ENCODE measurements around the gene BAD. TPM values are rescaled to one million over a fixed set of nuclear protein-coding genes. Genes with fewer than 3 reads are reported as not detected.

Gene BAD
- total RNA-seq, 2 donors from 2014 or later: 140 to 161 TPM

DNA sequence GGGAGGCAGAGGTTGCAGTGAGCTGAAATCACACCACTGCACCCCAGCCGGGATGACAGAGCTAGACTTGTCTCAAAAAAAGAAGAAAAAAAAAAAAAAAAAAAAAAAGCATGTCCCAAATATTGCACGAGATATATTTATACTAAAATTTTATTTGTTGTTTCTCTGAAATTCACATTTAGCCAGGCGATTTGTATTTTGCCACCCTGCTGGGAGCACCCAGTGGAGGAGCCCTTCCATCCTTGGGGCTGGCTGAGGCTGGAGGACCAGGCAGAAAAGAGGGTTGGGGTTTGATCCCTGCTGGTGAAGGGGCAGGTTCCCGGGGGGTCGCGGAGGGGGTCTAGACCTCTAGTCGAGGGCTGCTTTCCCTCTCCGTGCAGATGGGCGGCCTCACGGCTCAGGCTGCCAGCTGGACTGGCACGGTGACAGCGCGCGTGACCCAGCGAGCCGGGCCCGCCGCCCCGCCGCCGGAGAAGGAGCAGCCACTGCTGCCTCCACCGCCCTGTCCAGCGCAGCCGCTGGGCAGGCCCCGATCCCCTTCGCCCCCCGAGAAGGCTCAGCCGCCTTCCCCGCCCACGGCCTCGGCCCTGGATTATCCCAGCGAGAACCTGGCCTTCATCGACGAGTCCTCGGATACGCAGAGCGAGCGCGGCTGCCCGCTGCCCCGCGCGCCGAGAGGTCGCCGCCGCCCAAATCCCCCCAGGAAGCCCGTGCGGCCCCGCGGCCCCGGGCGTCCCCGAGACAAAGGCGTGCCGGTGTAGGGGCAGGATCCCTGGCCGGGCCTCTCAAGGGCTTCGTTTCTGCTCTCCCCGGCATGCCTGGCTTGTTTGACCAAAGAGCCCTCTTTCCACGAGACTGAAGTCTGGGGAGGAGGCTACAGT is 14.7 kb upstream of the BAD start:
- WGBS: 5% methylated on average over 42 of the region's 60 CpGs

DNA sequence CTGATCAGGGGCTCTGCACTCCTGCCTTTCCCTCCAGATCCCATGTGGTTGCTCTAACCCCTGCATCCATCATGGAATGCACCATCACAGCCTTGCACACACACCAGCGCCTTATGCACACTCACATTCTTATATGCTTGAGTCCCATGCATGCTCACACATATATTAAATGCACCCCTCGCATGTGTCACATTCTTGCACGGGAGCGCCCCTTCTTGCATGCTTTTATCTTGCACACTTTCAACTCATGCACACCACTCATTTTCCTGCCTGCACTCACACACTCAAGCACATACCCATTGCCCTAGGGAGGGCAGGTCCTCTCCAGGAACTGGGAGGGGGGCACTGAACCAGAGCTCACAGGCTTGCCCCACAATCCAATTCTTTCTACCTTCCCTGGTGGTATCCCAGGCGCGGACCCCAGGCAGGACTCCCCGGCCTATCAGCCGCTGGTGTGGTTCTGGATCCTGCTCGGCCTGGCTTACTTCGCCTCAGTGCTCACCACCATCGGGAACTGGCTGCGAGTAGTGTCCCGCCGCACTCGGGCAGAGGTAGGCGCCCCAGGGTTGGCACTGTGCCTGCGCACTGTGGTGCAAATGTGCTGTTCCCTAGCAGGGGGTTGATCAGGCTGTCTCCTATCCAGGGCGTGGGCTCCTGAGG is 13.4 kb upstream of the BAD start:
- H3K9me3 ChIP-seq: no peaks in the 10 kb centered on the region
- no peak overlapping the region for H3K27ac ChIP-seq
- H3K36me3 ChIP-seq: no peaks in the 10 kb centered on the region
- peaks cover 5% of the 10 kb centered on the region for H3K27me3 ChIP-seq (replicated peaks; ENCODE audit: insufficient read depth)
- TF ChIP-seq POLR2A (IDR thresholded peaks at IDR 0.05) (no peak), POLR2AphosphoS5 (IDR thresholded peaks at IDR 0.05) (no peak)
- TF ChIP-seq, protein P1, sequence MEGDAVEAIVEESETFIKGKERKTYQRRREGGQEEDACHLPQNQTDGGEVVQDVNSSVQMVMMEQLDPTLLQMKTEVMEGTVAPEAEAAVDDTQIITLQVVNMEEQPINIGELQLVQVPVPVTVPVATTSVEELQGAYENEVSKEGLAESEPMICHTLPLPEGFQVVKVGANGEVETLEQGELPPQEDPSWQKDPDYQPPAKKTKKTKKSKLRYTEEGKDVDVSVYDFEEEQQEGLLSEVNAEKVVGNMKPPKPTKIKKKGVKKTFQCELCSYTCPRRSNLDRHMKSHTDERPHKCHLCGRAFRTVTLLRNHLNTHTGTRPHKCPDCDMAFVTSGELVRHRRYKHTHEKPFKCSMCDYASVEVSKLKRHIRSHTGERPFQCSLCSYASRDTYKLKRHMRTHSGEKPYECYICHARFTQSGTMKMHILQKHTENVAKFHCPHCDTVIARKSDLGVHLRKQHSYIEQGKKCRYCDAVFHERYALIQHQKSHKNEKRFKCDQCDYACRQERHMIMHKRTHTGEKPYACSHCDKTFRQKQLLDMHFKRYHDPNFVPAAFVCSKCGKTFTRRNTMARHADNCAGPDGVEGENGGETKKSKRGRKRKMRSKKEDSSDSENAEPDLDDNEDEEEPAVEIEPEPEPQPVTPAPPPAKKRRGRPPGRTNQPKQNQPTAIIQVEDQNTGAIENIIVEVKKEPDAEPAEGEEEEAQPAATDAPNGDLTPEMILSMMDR (IDR thresholded peaks at IDR 0.05): no peak
- H3K4me3 ChIP-seq: no peak overlapping the region
- 63% methylated on average over 18 of the region's 18 CpGs for WGBS
- intact Hi-C loops (cut with DNase I): no loop called here
- peaks cover 15% of the 10 kb centered on the region for H3K4me1 ChIP-seq (replicated peaks)
- DNase-seq (ENCODE audit: low spot score): no peak

More for the DNA sequence above, 14.7 kb upstream of the BAD start:
- Histone ChIP-seq H3K4me3 (peak overlapping the region; percentile 12 to 27), H3K4me1 (replicated peaks) (peaks cover 15% of the 10 kb centered on the region), H3K27ac (no peak overlapping the region), H3K27me3 (replicated peaks; ENCODE audit: insufficient read depth) (peaks cover 5% of the 10 kb centered on the region), H3K36me3 (no peaks in the 10 kb centered on the region), H3K9me3 (no peaks in the 10 kb centered on the region)
- intact Hi-C loops (cut with DNase I): no loop called here
- DNase-seq (ENCODE audit: low spot score): no peak
- TF ChIP-seq POLR2A (IDR thresholded peaks at IDR 0.05): no peak
- TF ChIP-seq POLR2AphosphoS5 (IDR thresholded peaks at IDR 0.05): peak; percentile 10
- TF ChIP-seq, protein P1 (IDR thresholded peaks at IDR 0.05): peak in 1 of 4 experiments; percentile 12

DNA sequence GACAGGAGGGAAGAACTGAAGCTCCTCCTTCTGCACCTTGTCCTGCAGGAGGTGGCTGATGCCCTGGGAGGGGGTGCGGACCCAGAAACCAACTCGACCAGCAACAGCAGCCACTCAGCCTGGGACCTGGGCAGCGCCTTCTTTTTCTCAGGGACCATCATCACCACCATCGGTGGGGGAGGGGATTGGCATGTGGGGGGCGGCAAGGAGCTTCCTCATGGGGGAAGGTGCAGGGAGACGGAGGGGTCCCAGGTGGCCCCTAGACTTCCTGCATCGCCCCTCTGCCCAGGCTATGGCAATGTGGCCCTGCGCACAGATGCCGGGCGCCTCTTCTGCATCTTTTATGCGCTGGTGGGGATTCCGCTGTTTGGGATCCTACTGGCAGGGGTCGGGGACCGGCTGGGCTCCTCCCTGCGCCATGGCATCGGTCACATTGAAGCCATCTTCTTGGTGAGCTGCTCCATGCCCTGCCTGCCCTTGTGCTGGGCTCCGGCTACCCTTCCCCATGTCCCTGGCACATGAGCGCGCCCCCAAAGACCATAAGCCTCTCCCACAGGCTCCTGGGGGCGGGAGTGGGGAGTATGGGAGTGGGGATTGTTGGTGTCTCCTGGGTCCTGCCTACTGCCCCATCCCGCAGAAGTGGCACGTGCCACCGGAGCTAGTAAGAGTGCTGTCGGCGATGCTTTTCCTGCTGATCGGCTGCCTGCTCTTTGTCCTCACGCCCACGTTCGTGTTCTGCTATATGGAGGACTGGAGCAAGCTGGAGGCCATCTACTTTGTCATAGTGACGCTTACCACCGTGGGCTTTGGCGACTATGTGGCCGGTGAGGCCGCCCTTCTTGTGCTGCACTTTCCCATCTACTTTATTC is 12.6 kb upstream of the BAD start:
- DNase-seq (ENCODE audit: low spot score): no peak
- TF ChIP-seq, protein P1 (IDR thresholded peaks at IDR 0.05): no peak
- TF ChIP-seq POLR2AphosphoS5 (IDR thresholded peaks at IDR 0.05) (no peak), POLR2A (IDR thresholded peaks at IDR 0.05) (no peak)
- Histone ChIP-seq H3K4me3 (no peak overlapping the region), H3K27ac (no peak overlapping the region), H3K27me3 (replicated peaks; ENCODE audit: insufficient read depth) (peaks cover 9% of the 10 kb centered on the region), H3K9me3 (no peaks in the 10 kb centered on the region), H3K36me3 (no peaks in the 10 kb centered on the region), H3K4me1 (replicated peaks) (peaks cover 18% of the 10 kb centered on the region)
- 28% methylated on average over 33 of the region's 34 CpGs for WGBS
- intact Hi-C loops (cut with DNase I): no loop called here

DNA sequence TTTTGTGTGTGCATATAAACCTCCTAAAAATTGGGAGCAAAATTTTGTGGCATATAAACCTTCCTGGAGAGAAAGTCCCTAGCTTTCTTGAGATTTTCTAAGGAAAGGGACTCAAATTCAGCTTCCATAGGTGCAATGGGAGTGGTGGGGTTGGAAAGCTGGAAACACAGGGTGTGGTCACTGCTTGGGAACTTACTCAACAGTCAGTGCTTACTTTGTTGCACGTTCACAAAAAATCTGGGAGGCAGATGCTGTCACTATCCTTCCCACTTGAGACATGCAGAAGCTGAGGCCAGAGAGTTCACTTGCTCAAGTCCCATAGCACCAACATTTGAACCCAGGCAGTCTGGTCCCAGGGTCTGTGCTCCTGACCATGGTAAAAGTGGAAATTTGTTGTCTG is 11.8 kb upstream of the BAD start:
- peaks cover 18% of the 10 kb centered on the region for H3K4me1 ChIP-seq (replicated peaks)

More for the DNA sequence above, 11.8 kb upstream of the BAD start:
- TF ChIP-seq POLR2A (IDR thresholded peaks at IDR 0.05): no peak
- TF ChIP-seq, protein P1 (IDR thresholded peaks at IDR 0.05): no peak
- no peak overlapping the region for H3K27ac ChIP-seq
- no peaks in the 10 kb centered on the region for H3K9me3 ChIP-seq
- no peak overlapping the region for H3K4me3 ChIP-seq
- 41% methylated on average over 1 of the region's 1 CpG for WGBS
- peaks cover 9% of the 10 kb centered on the region for H3K27me3 ChIP-seq (replicated peaks; ENCODE audit: insufficient read depth)
- DNase-seq (ENCODE audit: low spot score): no peak
- intact Hi-C loops (cut with DNase I): no loop called here
- H3K36me3 ChIP-seq: no peaks in the 10 kb centered on the region
